OCI-LY1 (cell line): Measurements from ENCODE around the gene TMEM132C.

Experiments
- H2AFZ ChIP-seq: fragments of 200-600 bp; sonication (generic), shearing (Covaris generic); 2 replicates; pipeline ENCODE4 v1.6.0; 2014; ENCODE audit warnings: antibody characterized with exemption, mild to moderate bottlenecking, low read length
- H3F3A ChIP-seq: fragments of 200-600 bp; sonication (generic), shearing (Covaris generic); 2 replicates; pipeline ENCODE4 v1.6.0; 2014; ENCODE audit warnings: mild to moderate bottlenecking, antibody characterized with exemption, low read length, moderate library complexity; ENCODE audit not compliant: insufficient read depth
- H3K27ac ChIP-seq: fragments of 200-600 bp; sonication (generic); 2 replicates; pipeline ENCODE4 v1.5.1; 2014; ENCODE audit warnings: low read length, mixed run types, mild to moderate bottlenecking, low read depth; ENCODE audit not compliant: poor library complexity, severe bottlenecking
- H3K27me3 ChIP-seq: fragments of 200-600 bp; sonication (generic); 2 replicates; pipeline ENCODE4 v1.6.0; 2014; ENCODE audit warnings: antibody characterized with exemption, mild to moderate bottlenecking, low read length, moderate library complexity; ENCODE audit not compliant: insufficient read depth
- H3K36me3 ChIP-seq: fragments of 200-600 bp; sonication (generic); 2 replicates; pipeline ENCODE4 v1.6.1; 2014; ENCODE audit warnings: mild to moderate bottlenecking, antibody characterized with exemption, low read length, moderate library complexity, mixed read lengths; ENCODE audit not compliant: insufficient read depth
- H3K4me1 ChIP-seq: fragments of 200-600 bp; sonication (generic); 2 replicates; pipeline ENCODE4 v1.5.1; 2014; ENCODE audit warnings: mild to moderate bottlenecking, low read length, moderate library complexity; ENCODE audit not compliant: insufficient read depth, severe bottlenecking
- H3K4me2 ChIP-seq: fragments of 200-600 bp; sonication (generic), shearing (Covaris generic); 2 replicates; pipeline ENCODE4 v1.6.1; 2014; ENCODE audit warnings: low read length
- H3K4me3 ChIP-seq: fragments of 200-600 bp; sonication (generic); 2 replicates; pipeline ENCODE4 v1.5.1; 2014; ENCODE audit warnings: low read length, low read depth, mild to moderate bottlenecking, mixed read lengths; ENCODE audit not compliant: poor library complexity, severe bottlenecking
- H3K79me2 ChIP-seq: fragments of 200-600 bp; shearing (Covaris generic); 2 replicates; pipeline ENCODE4 v1.6.1; 2016; ENCODE audit warnings: mixed run types, low read length, mixed read lengths; ENCODE audit not compliant: insufficient read depth
- H3K9ac ChIP-seq: fragments of 200-600 bp; sonication (generic), shearing (Covaris generic); 2 replicates; pipeline ENCODE4 v1.6.1; 2014; ENCODE audit warnings: mild to moderate bottlenecking, low read length, mixed read lengths
- H3K9me2 ChIP-seq: fragments of 200-600 bp; sonication (generic), shearing (Covaris generic); 2 replicates; pipeline ENCODE4 v1.6.1; 2014; ENCODE audit warnings: low read depth, mild to moderate bottlenecking, low read length, mixed read lengths
- H3K9me3 ChIP-seq: fragments of 200-600 bp; shearing (Covaris generic); 2 replicates; pipeline ENCODE4 v1.6.1; 2014; ENCODE audit warnings: low read length, mixed read lengths
- H4K20me1 ChIP-seq: fragments of 200-600 bp; sonication (generic), shearing (Covaris generic); 2 replicates; pipeline ENCODE4 v1.6.0; 2016; ENCODE audit warnings: mild to moderate bottlenecking, low read length; ENCODE audit not compliant: insufficient read depth
- CTCF ChIP-seq: fragments of 200-600 bp; sonication (generic), shearing (Covaris generic); IDR thresholded peaks from 2 replicates; pipeline ENCODE4 v1.5.1; 2017; ENCODE audit warnings: mild to moderate bottlenecking, antibody characterized with exemption, low read length, moderate library complexity, mixed read lengths
- EZH2 ChIP-seq: fragments of 200-600 bp; sonication (generic), shearing (Covaris generic); IDR thresholded peaks from 2 replicates; pipeline ENCODE4 v1.8.0; 2017; ENCODE audit warnings: borderline replicate concordance, mixed run types, mild to moderate bottlenecking, antibody characterized with exemption, low read length, moderate library complexity, mixed read lengths

The TMEM132C gene

DNA sequence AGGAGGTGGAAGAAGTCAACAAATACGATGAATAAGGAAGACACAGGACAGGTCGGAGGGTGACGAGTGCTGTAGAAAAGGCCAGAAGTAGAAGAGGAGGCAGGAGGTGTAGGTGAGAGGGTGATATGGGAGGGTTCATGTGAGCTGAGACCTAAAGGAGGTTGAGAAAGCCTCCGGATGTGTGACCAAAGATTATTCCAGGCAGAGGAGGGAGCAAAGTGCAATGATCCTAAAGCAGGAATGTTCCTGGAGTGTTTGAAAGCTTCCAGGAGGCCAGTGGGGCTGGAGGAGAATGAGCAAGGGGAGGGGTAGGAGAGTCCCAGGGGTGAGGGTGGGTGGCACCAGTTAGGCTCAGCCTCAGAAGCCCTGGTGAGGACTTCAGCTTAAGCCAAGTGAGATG lies 340.0 kb downstream of the TMEM132C start:
- H3K9me3 ChIP-seq = no peaks in the 10 kb centered on the region
- no peak overlapping the region for H3K4me3 ChIP-seq
- H2AFZ ChIP-seq = no peak overlapping the region
- no peaks in the 10 kb centered on the region for H3F3A ChIP-seq
- H3K4me2 ChIP-seq = no peak overlapping the region
- H3K9me2 ChIP-seq = no peaks in the 10 kb centered on the region
- TF ChIP-seq CTCF (no peak), EZH2 (no peak)
- H3K79me2 ChIP-seq = no peaks in the 10 kb centered on the region
- H4K20me1 ChIP-seq = no peaks in the 10 kb centered on the region
- no peak overlapping the region for H3K9ac ChIP-seq
- H3K27ac ChIP-seq = no peak overlapping the region
- H3K27me3 ChIP-seq = no peaks in the 10 kb centered on the region
- H3K4me1 ChIP-seq = no peaks in the 10 kb centered on the region
- H3K36me3 ChIP-seq = no peaks in the 10 kb centered on the region

GRCh38 chr12:128607641-128608040 lies 340.7 kb downstream of the TMEM132C start:
- no peak for TF ChIP-seq EZH2
- TF ChIP-seq CTCF = no peak
- Histone ChIP-seq H3K27ac (no peak overlapping the region), H3K9ac (no peak overlapping the region), H3K9me3 (no peaks in the 10 kb centered on the region), H3K79me2 (no peaks in the 10 kb centered on the region), H3F3A (no peaks in the 10 kb centered on the region), H3K9me2 (no peaks in the 10 kb centered on the region), H3K4me2 (no peak overlapping the region), H3K27me3 (no peaks in the 10 kb centered on the region), H4K20me1 (no peaks in the 10 kb centered on the region), H2AFZ (no peak overlapping the region), H3K36me3 (no peaks in the 10 kb centered on the region), H3K4me1 (no peaks in the 10 kb centered on the region), H3K4me3 (no peak overlapping the region)

DNA sequence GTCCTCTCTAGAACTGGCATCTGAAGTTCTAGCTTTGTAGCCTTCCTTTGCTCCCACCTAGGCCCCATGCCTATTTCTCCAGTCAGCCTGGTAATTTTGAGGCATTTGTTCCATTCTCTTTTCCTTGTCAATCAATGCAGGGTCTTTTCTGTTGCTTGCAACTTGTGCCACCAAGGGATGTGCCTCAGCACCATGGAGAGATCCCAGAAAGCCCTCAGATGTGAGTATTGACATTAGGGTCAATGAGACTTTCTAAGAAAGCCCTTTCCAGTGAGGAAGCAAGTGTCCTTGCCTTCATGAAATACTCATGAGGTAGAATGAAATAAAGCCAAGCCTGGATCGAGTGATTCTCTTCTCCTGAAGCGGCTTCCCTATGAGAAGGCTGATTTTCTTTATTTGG lies 342.9 kb downstream of the TMEM132C start:
- Histone ChIP-seq H3F3A (no peaks in the 10 kb centered on the region), H3K36me3 (no peaks in the 10 kb centered on the region), H3K4me1 (no peaks in the 10 kb centered on the region), H3K9me3 (no peaks in the 10 kb centered on the region), H3K79me2 (no peaks in the 10 kb centered on the region), H3K4me2 (no peak overlapping the region), H3K4me3 (no peak overlapping the region), H3K27me3 (no peaks in the 10 kb centered on the region), H3K9me2 (no peaks in the 10 kb centered on the region), H2AFZ (no peak overlapping the region), H3K27ac (no peak overlapping the region), H3K9ac (no peak overlapping the region), H4K20me1 (no peaks in the 10 kb centered on the region)
- TF ChIP-seq CTCF (no peak), EZH2 (no peak)
